HTR-8/SVneo (cell line): ENCODE data around the gene SLC9A5.

Experiments used
- DNase-seq: peaks from one replicate; pipeline ENCODE4 v3.0.0; 2011; ENCODE audit warnings: low spot score, mixed read lengths; ENCODE audit not compliant: insufficient read length
- FAIRE-seq: peaks from 2 replicates; lab custom pipeline; 2011; peaks lifted over from hg19 to GRCh38; lab: Jason Lieb, UNC

The SLC9A5 gene

GRCh38 chr16:67298277-67298676 lies 49.5 kb downstream of the SLC9A5 start:
- no peak for FAIRE-seq
- DNase-seq: no peak

GRCh38 chr16:67299269-67299668 lies 50.5 kb downstream of the SLC9A5 start:
- no peak for FAIRE-seq
- DNase-seq: no peak

- FAIRE-seq (no peak), DNase-seq (no peak)
These were observed 52.5 kb downstream of the SLC9A5 start for GRCh38 chr16:67301080-67301782.

GRCh38 chr16:67302076-67302475 lies 53.3 kb downstream of the SLC9A5 start:
- no peak for FAIRE-seq

GRCh38 chr16:67302970-67303369 lies 54.2 kb downstream of the SLC9A5 start:
- FAIRE-seq (no peak), DNase-seq (no peak)

More at GRCh38 chr16:67302076-67302475, 53.3 kb downstream of the SLC9A5 start:
- no peak for DNase-seq

- DNase-seq (no peak), FAIRE-seq (no peak)
These were observed 55.2 kb downstream of the SLC9A5 start for GRCh38 chr16:67304020-67304419.

- DNase-seq: no peak
- no peak for FAIRE-seq
These were observed 56.7 kb downstream of the SLC9A5 start for GRCh38 chr16:67305216-67306071.

- DNase-seq (no peak), FAIRE-seq (no peak)
These were observed 61.8 kb downstream of the SLC9A5 start for GRCh38 chr16:67310561-67310960.

GRCh38 chr16:67311607-67312488 lies 63.1 kb downstream of the SLC9A5 start:
- DNase-seq (peak; percentile 97), FAIRE-seq (peak; percentile 92)

- DNase-seq (no peak), FAIRE-seq (no peak)
These were observed 63.9 kb downstream of the SLC9A5 start for GRCh38 chr16:67312719-67313118.

GRCh38 chr16:67317853-67318252 lies 69.1 kb downstream of the SLC9A5 start:
- no peak for DNase-seq
- no peak for FAIRE-seq
